ENCODE data around the gene MRNIP.

- TF ChIP-seq POLR2A (IDR thresholded peaks at IDR 0.05): no peak
- TF ChIP-seq CTCF (IDR thresholded peaks at IDR 0.05 in 8 of 11, conservative IDR thresholded peaks at IDR 0.05 in 3 of 11): no peak
- peak in 1 of 3 donors; percentile 27 for TF ChIP-seq POLR2AphosphoS5 (IDR thresholded peaks at IDR 0.05)
Observed at GRCh38 chr5:179841621-179842020, 17.0 kb downstream of the MRNIP start.
